ENCODE results near the gene SKP2.

The SKP2 gene

GRCh38 chr5:36202521-36202961 lies 50.6 kb downstream of the SKP2 start:
- DNase-seq: no peak

DNA sequence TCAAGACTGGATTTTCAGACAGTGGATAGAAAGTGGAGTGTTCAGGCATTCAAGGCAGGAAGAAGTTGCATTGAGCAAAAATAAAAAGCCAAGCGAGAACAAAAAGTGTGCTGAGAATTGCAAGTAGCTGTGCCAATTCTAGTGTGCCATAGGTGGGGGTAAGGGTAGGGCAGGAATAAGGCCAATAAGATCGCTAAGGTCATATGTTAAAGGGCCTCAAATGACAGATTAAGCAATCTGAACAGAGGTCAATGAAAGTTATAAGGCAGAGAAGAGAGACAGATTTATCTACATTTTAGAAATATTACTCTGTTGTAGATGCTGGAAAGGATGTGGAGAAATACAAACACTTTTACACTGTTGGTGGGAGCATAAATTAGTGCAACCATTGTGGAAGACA lies 53.4 kb downstream of the SKP2 start:
- DNase-seq: no peak

GRCh38 chr5:36206913-36207312 lies 55.0 kb downstream of the SKP2 start:
- no peak for DNase-seq

GRCh38 chr5:36208786-36209185 lies 56.9 kb downstream of the SKP2 start:
- DNase-seq: no peak

DNA sequence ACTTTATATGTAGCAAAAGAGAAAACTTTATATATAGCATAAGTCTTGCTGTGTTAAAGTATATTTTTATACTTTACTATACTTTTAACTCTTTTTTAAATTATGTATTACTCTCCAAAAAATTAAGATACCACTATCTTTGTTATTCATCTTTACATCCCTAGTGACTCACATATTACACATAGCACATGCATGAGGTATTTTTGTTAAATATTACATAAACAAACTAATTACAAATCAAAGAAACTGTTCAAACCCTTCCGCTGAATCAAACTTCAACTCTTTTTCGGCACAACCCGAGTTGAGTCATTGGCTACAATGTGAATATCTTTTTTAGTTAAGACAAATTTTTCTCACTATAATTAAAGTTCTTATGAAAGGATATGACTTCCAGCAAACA lies 57.8 kb downstream of the SKP2 start:
- DNase-seq: no peak

DNA sequence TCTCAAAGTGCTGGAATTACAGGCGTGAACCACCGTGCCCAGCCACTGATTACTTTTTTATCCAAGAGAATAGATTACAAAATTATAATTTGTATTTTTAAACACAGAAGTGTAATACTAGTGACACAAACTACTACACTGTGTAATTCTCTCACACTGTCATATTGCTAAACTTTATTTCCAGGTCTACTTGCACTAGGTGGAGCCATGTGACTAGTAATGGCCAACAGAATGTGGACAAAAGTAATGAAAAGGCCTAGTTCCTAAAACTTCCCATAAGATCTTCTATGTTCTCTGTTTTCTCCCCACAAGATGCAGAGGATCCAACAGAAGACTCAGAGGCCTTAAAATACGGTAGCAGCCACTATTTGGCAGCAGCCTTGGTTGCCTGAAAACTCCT lies 62.5 kb downstream of the SKP2 start:
- no peak for DNase-seq

GRCh38 chr5:36215910-36216309 lies 64.0 kb downstream of the SKP2 start:
- DNase-seq: no peak

GRCh38 chr5:36217567-36217966 lies 65.7 kb downstream of the SKP2 start:
- no peak for DNase-seq

GRCh38 chr5:36217988-36218387 lies 66.1 kb downstream of the SKP2 start:
- no peak for DNase-seq

- DNase-seq: no peak
These were observed 70.7 kb downstream of the SKP2 start for GRCh38 chr5:36222620-36223019.

DNA sequence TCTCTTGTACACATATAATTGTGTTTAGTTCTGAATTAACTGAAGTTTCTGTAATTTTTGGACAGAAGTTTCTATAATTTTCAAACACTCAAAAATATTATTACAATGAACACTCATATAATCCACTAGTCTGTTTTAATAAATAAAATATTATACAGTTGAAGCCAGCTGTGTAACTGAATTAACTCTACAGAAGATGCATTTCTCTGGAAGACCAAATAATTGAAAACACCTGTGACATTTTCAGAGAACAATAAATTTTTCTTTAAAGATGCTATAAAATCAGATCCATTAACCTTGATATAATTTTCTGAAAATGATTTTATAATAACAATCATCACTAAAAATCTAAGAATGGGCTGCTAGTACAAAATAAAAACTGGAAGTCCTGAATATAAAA lies 75.1 kb downstream of the SKP2 start:
- DNase-seq: no peak

DNA sequence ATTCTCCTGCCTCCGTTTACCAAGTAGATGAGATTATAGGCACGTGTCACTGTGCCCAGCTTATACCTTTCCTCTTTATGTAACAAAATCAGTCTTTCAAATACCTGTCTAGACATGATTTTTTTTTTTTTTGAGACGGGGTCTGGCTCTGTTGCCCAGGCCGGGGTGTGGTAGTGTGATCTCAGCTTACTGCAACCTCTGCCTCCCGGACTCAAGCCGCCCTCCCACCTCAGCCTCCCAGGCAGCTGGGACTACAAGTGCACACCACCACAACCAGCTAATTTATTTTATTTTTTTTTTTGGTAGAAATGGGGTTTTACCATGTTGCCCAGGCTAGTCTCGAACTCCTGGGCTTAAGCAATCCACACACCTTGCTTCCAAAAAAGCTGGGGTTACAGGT lies 76.6 kb downstream of the SKP2 start:
- DNase-seq: no peak

DNA sequence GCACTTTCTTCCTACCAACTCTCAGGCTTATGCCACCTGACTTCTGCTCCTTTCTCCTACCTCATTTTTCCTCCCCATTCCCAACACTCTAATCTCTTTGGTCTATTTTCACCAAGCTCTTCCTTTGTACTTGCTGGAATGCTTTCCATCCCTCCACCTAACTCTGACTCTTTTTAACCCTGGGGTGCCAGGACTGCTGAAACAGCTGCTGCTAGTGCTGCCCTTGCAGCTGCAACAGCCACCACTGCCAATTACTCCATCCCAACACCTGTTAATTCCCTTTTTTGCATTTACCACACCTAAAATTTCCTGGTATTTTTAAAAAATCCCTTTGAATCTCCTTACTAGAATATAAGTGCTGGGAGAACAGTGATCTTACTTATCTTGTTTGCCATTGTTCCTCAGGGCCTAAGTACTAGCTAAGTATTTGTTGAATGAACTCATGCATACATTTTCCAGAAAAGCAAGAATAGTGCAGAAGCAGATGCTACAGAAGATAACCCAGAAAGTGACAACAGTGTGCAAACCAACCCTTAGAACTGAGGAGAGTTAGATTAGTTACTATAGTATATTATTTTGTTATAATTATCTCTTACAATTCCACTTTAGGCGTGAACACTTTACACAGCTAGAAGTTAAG lies 78.4 kb downstream of the SKP2 start:
- no peak for DNase-seq

DNA sequence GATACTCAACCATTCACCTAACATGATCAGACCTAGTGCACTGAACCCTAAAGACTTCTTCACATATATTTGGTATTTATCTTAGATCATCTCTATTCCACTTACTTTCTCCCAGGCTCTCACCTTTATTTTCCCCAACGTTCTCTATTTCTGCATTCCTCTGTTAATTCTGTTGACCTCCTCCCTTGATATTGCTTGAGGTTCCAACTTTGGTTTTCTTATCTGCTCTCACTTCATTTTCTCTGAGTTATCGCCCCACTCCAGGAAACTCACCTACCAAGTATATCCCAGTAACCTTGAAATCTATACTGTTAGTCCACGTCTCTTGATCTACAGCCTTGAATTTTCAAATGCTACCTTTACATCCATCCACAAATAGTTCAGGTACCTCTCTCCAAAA lies 80.6 kb downstream of the SKP2 start:
- no peak for DNase-seq

All from inflammatory macrophage (primary cell).